HEK293 (cell line): Measurements from ENCODE around the gene SETD2.

Source experiments
- EGR2 ChIP-seq: fragments of 450-650 bp; formaldehyde crosslinking; IDR thresholded peaks from 2 replicates; pipeline ENCODE4 v1.5.1; 2016; ENCODE audit warnings: low read depth, missing biosample characterization, missing genetic modification characterization
- GFI1B ChIP-seq: fragments of 450-650 bp; formaldehyde crosslinking; IDR thresholded peaks from 2 replicates; pipeline ENCODE4 v1.5.1; 2016; ENCODE audit warnings: missing biosample characterization, missing genetic modification characterization
- GLIS2 ChIP-seq: fragments of 450-650 bp; formaldehyde crosslinking; IDR thresholded peaks from 2 replicates; pipeline ENCODE4 v1.5.1; 2016; ENCODE audit warnings: missing biosample characterization, missing genetic modification characterization
- HOXC10 ChIP-seq: sonication (generic); formaldehyde crosslinking; IDR thresholded peaks from 2 replicates; pipeline ENCODE4 v1.8.1; 2023; ENCODE audit warnings: mild to moderate bottlenecking, missing genetic modification reagents
- HOXD13 ChIP-seq: sonication (generic); formaldehyde crosslinking; IDR thresholded peaks from 2 replicates; pipeline ENCODE4 v1.8.0; 2022; ENCODE audit warnings: missing genetic modification reagents, borderline replicate concordance
- KLF1 ChIP-seq: fragments of 450-650 bp; formaldehyde crosslinking; IDR thresholded peaks from 2 replicates; pipeline ENCODE4 v1.5.1; 2016; ENCODE audit warnings: missing biosample characterization, missing genetic modification characterization
- KLF16 ChIP-seq: fragments of 450-650 bp; formaldehyde crosslinking; IDR thresholded peaks from 2 replicates; pipeline ENCODE4 v1.5.1; 2017; ENCODE audit warnings: missing biosample characterization, missing genetic modification characterization
- REPIN1 ChIP-seq: fragments of 450-650 bp; formaldehyde crosslinking; IDR thresholded peaks from 2 replicates; pipeline ENCODE4 v1.5.1; 2017; ENCODE audit warnings: missing biosample characterization, missing genetic modification characterization, low read depth
- TCF7L2 ChIP-seq: IDR thresholded peaks from 2 replicates; pipeline ENCODE4 v1.6.1; 2011; ENCODE audit warnings: low read depth, mild to moderate bottlenecking, inconsistent platforms, low read length, moderate library complexity, borderline replicate concordance
- ZBTB20 ChIP-seq: fragments of 450-650 bp; formaldehyde crosslinking; IDR thresholded peaks from 2 replicates; pipeline ENCODE4 v1.5.1; 2016; ENCODE audit warnings: missing biosample characterization, missing genetic modification characterization
- ZIC2 ChIP-seq: fragments of 450-650 bp; formaldehyde crosslinking; IDR thresholded peaks from 2 replicates; pipeline ENCODE4 v1.5.1; 2016; ENCODE audit warnings: missing biosample characterization, missing genetic modification characterization
- ZNF121 ChIP-seq: fragments of 450-650 bp; formaldehyde crosslinking; IDR thresholded peaks from 2 replicates; pipeline ENCODE4 v1.5.1; 2016; ENCODE audit warnings: missing biosample characterization, missing genetic modification characterization
- ZNF23 ChIP-seq: fragments of 450-650 bp; formaldehyde crosslinking; IDR thresholded peaks from 2 replicates; pipeline ENCODE4 v1.5.1; 2016; ENCODE audit warnings: missing biosample characterization, missing genetic modification characterization, borderline replicate concordance
- ZNF350 ChIP-seq: fragments of 450-650 bp; formaldehyde crosslinking; IDR thresholded peaks from 2 replicates; pipeline ENCODE4 v1.5.0; 2017; ENCODE audit warnings: missing biosample characterization, mild to moderate bottlenecking, missing genetic modification characterization
- ZNF394 ChIP-seq: fragments of 450-650 bp; formaldehyde crosslinking; IDR thresholded peaks from 2 replicates; pipeline ENCODE4 v1.5.1; 2016; ENCODE audit warnings: missing biosample characterization, missing genetic modification characterization, mild to moderate bottlenecking, moderate library complexity, borderline replicate concordance
- ZNF404 ChIP-seq: fragments of 450-650 bp; formaldehyde crosslinking; IDR thresholded peaks from 2 replicates; pipeline ENCODE4 v1.5.1; 2017; ENCODE audit warnings: missing biosample characterization, missing genetic modification characterization
- ZNF416 ChIP-seq: fragments of 450-650 bp; formaldehyde crosslinking; IDR thresholded peaks from 2 replicates; pipeline ENCODE4 v1.5.1; 2016; ENCODE audit warnings: missing biosample characterization, missing genetic modification characterization
- ZNF433 ChIP-seq: fragments of 450-650 bp; formaldehyde crosslinking; IDR thresholded peaks from 2 replicates; pipeline ENCODE4 v1.5.1; 2016; ENCODE audit warnings: missing biosample characterization, missing genetic modification characterization, low read depth
- ZNF624 ChIP-seq: fragments of 450-650 bp; formaldehyde crosslinking; IDR thresholded peaks from 2 replicates; pipeline ENCODE4 v1.5.1; 2017; ENCODE audit warnings: missing biosample characterization, missing genetic modification characterization
- ZNF658 ChIP-seq: fragments of 450-650 bp; formaldehyde crosslinking; IDR thresholded peaks from 2 replicates; pipeline ENCODE4; 2016; ENCODE audit warnings: missing biosample characterization, missing genetic modification characterization
- ZNF707 ChIP-seq: fragments of 450-650 bp; formaldehyde crosslinking; IDR thresholded peaks from 2 replicates; pipeline ENCODE4 v1.5.1; 2016; ENCODE audit warnings: missing biosample characterization, missing genetic modification characterization
- ZNF776 ChIP-seq: fragments of 450-650 bp; formaldehyde crosslinking; IDR thresholded peaks from 2 replicates; pipeline ENCODE4 v1.5.0; 2017; ENCODE audit warnings: missing biosample characterization, missing genetic modification characterization, borderline replicate concordance
- ZNF843 ChIP-seq: fragments of 450-650 bp; formaldehyde crosslinking; IDR thresholded peaks from 2 replicates; pipeline ENCODE4 v1.5.1; 2016; ENCODE audit warnings: missing biosample characterization, missing genetic modification characterization
- ZSCAN4 ChIP-seq: fragments of 450-650 bp; formaldehyde crosslinking; IDR thresholded peaks from 2 replicates; pipeline ENCODE4 v1.5.1; 2017; ENCODE audit warnings: missing biosample characterization, missing genetic modification characterization
- ZXDB ChIP-seq: fragments of 450-650 bp; formaldehyde crosslinking; IDR thresholded peaks from 2 replicates; pipeline ENCODE4 v1.5.1; 2016; ENCODE audit warnings: missing biosample characterization, missing genetic modification characterization
- TF ChIP-seq, protein P1 (sequence below): fragments of 450-650 bp; formaldehyde crosslinking; IDR thresholded peaks from 2 replicates; pipeline ENCODE4 v1.5.1; 2016; ENCODE audit warnings: missing biosample characterization, missing genetic modification characterization
- TF ChIP-seq, protein P2 (sequence below): fragments of 450-650 bp; formaldehyde crosslinking; IDR thresholded peaks from 2 replicates; pipeline ENCODE4 v1.5.1; 2016; ENCODE audit warnings: missing biosample characterization, missing genetic modification characterization, low read depth
- TF ChIP-seq, protein P3 (sequence below): fragments of 450-650 bp; formaldehyde crosslinking; IDR thresholded peaks from 2 replicates; pipeline ENCODE4 v1.5.1; 2016; ENCODE audit warnings: missing biosample characterization, missing genetic modification characterization
- TF ChIP-seq, protein P4 (sequence below): fragments of 450-650 bp; formaldehyde crosslinking; IDR thresholded peaks from 2 replicates; pipeline ENCODE4 v1.5.1; 2016; ENCODE audit warnings: missing biosample characterization, missing genetic modification characterization

The SETD2 gene

DNA sequence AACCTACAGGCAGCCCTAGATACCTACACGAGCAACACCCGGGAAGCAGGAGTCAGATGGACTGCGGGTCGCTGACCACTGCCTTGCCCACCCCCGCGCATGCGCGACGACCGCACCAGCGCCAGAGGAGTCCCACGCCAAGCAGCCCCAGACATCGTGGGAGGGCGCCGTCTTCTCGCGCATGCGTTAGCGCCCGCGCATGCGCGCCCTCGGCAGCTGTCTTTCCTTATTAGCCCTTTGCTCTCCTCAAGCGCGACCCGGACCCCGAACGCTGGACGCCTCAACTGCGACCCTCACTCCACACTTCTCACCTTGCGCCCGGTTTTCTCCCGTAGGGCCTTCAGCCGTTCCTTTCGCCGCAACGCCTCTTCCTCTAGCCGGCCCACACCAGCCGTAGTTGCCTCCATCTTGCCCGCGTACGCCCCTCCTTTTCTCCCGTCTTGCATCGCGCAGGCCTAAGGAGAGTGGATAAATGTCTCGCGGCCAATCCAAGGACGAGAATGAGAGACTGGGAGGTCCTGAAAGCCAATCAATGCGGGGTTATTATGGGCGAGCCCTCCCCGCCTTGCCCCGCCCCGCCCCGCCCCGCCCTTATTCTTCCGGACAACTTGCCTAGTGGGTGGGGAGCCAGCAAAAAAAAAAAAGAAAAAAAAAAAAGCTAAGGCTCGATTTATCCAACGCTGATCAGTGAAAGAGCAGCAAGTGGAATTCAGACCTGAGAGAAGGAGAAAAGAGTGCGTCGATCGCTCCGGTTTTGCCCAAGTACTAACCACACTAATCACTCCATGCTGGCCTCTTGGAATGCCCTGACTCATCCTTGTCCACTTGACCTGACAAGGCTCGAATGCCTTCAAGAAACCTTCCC lies 187.4 kb downstream of the SETD2 start, which contains the start of gene CCDC12 (continued):
- TF ChIP-seq ZNF404 (tag by site-specific recombination) (no peak), ZBTB20 (peak; percentile 21; the same call in 1 of the 2 replicates), ZNF394 (tag by site-specific recombination) (no peak), ZNF707 (tag by site-specific recombination) (no peak), ZNF121 (tag by site-specific recombination) (no peak), ZNF843 (peak; percentile 12; the same call in 1 of the 2 replicates), EGR2 (tag by site-specific recombination) (peak; percentile 82), ZNF23 (no peak), ZSCAN4 (tag by site-specific recombination) (no peak), HOXD13 (CRISPR knock-in tag) (no peak), KLF16 (tag by site-specific recombination) (peak; percentile 68; the same call in 1 of the 2 replicates), ZIC2 (tag by site-specific recombination) (peak; percentile 18; the same call in 1 of the 2 replicates), ZNF624 (tag by site-specific recombination) (no peak), GLIS2 (peak; percentile 87), KLF1 (tag by site-specific recombination) (peak; percentile 69), ZNF350 (tag by site-specific recombination) (no peak), GFI1B (tag by site-specific recombination) (no peak), ZNF658 (tag by site-specific recombination) (no peak), HOXC10 (no peak), TCF7L2 (no peak), ZXDB (tag by site-specific recombination) (peak; percentile 62; the same call in 1 of the 2 replicates), ZNF776 (tag by site-specific recombination) (no peak), ZNF433 (tag by site-specific recombination) (no peak), ZNF416 (no peak), REPIN1 (tag by site-specific recombination) (no peak)
- TF ChIP-seq, protein P1, sequence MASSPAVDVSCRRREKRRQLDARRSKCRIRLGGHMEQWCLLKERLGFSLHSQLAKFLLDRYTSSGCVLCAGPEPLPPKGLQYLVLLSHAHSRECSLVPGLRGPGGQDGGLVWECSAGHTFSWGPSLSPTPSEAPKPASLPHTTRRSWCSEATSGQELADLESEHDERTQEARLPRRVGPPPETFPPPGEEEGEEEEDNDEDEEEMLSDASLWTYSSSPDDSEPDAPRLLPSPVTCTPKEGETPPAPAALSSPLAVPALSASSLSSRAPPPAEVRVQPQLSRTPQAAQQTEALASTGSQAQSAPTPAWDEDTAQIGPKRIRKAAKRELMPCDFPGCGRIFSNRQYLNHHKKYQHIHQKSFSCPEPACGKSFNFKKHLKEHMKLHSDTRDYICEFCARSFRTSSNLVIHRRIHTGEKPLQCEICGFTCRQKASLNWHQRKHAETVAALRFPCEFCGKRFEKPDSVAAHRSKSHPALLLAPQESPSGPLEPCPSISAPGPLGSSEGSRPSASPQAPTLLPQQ (tag by site-specific recombination) = no peak
- TF ChIP-seq, protein P2, sequence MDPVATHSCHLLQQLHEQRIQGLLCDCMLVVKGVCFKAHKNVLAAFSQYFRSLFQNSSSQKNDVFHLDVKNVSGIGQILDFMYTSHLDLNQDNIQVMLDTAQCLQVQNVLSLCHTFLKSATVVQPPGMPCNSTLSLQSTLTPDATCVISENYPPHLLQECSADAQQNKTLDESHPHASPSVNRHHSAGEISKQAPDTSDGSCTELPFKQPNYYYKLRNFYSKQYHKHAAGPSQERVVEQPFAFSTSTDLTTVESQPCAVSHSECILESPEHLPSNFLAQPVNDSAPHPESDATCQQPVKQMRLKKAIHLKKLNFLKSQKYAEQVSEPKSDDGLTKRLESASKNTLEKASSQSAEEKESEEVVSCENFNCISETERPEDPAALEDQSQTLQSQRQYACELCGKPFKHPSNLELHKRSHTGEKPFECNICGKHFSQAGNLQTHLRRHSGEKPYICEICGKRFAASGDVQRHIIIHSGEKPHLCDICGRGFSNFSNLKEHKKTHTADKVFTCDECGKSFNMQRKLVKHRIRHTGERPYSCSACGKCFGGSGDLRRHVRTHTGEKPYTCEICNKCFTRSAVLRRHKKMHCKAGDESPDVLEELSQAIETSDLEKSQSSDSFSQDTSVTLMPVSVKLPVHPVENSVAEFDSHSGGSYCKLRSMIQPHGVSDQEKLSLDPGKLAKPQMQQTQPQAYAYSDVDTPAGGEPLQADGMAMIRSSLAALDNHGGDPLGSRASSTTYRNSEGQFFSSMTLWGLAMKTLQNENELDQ (tag by site-specific recombination) = no peak
- TF ChIP-seq, protein P3, sequence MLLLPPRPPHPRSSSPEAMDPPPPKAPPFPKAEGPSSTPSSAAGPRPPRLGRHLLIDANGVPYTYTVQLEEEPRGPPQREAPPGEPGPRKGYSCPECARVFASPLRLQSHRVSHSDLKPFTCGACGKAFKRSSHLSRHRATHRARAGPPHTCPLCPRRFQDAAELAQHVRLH (tag by site-specific recombination) = no peak
- TF ChIP-seq, protein P4, sequence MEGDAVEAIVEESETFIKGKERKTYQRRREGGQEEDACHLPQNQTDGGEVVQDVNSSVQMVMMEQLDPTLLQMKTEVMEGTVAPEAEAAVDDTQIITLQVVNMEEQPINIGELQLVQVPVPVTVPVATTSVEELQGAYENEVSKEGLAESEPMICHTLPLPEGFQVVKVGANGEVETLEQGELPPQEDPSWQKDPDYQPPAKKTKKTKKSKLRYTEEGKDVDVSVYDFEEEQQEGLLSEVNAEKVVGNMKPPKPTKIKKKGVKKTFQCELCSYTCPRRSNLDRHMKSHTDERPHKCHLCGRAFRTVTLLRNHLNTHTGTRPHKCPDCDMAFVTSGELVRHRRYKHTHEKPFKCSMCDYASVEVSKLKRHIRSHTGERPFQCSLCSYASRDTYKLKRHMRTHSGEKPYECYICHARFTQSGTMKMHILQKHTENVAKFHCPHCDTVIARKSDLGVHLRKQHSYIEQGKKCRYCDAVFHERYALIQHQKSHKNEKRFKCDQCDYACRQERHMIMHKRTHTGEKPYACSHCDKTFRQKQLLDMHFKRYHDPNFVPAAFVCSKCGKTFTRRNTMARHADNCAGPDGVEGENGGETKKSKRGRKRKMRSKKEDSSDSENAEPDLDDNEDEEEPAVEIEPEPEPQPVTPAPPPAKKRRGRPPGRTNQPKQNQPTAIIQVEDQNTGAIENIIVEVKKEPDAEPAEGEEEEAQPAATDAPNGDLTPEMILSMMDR (tag by site-specific recombination) = no peak
